GM12878 (cell line): ENCODE measurements around the gene OTOF. TPM values are rescaled to one million over a fixed set of nuclear protein-coding genes. Genes with fewer than 3 reads are reported as not detected.

ENCODE experiments used
- ATAC-seq: fragments of 200-7000 bp; cut with Tn5 transposase; 3 replicates; pipeline ENCODE4 v1.9.1; 2020; ENCODE audit warnings: mild to moderate bottlenecking, moderate library complexity
- BruUV-seq: library from RNA; stranded (reverse); fragments of 400-500 nt; replicated peaks from 2 replicates; lab custom pipeline; 2021; lab: Mats Ljungman, UMichigan
- CTCF ChIA-PET: fragments of 300-600 bp; sonication (Branson Sonifier 250); formaldehyde crosslinking; extraction: SDS; loops from one replicate; lab custom pipeline; 2021; ENCODE audit warnings: inconsistent platforms; lab: Yijun Ruan, JAX
- POLR2A ChIA-PET: fragments of 350-600 bp; formaldehyde crosslinking; extraction: SDS; loops from one replicate; lab custom pipeline; 2021; ENCODE audit warnings: inconsistent platforms; lab: Charles Lee
- RAD21 ChIA-PET: fragments of 300-600 bp; sonication (Branson Sonifier 250); formaldehyde crosslinking; loops from one replicate; lab custom pipeline; 2023; ENCODE audit warnings: antibody characterized with exemption; ENCODE audit not compliant: unreplicated experiment; lab: Charles Lee
- SMC1A ChIA-PET: fragments of 300-600 bp; sonication (Branson Sonifier 250); formaldehyde crosslinking; loops from one replicate; lab custom pipeline; 2023; ENCODE audit not compliant: unreplicated experiment, uncharacterized antibody; lab: Charles Lee
- DNase-seq: peaks from one replicate; pipeline ENCODE4 v3.0.0-alpha.2; 2011; ENCODE audit warnings: low read depth, low spot score
- FAIRE-seq: peaks from 3 replicates; lab custom pipeline; 2011; peaks lifted over from hg19 to GRCh38; lab: Jason Lieb, UNC
- H2AFZ ChIP-seq: 2 replicates; pipeline ENCODE4 v1.6.0; 2011; ENCODE audit warnings: low read depth, low read length, control low read depth; ENCODE audit not compliant: control insufficient read depth
- H3K27ac ChIP-seq: 2 replicates; pipeline ENCODE4 v1.5.1; 2011; ENCODE audit warnings: control low read depth; ENCODE audit not compliant: control insufficient read depth, insufficient read depth
- H3K27me3 ChIP-seq, 2 experiments: replicated peaks in 1 of 2; 2 replicates each; pipeline versions ENCODE4 v1.6.0 to v1.6.1; 2011; ENCODE audit warnings: low read length in 1 of 2; ENCODE audit not compliant: control insufficient read depth in 2 of 2, insufficient read depth in 2 of 2
- H3K36me3 ChIP-seq, 2 experiments: 2 replicates each; pipeline ENCODE4 v1.5.1; 2011; ENCODE audit warnings: low read length in 1 of 2; ENCODE audit not compliant: control insufficient read depth in 2 of 2, insufficient read depth in 2 of 2
- H3K4me1 ChIP-seq: 2 replicates; pipeline ENCODE4 v1.6.1; 2011; ENCODE audit warnings: mild to moderate bottlenecking, low read length, moderate library complexity, mixed read lengths; ENCODE audit not compliant: control insufficient read depth, insufficient read depth
- H3K4me2 ChIP-seq: 2 replicates; pipeline ENCODE4 v1.6.0; 2011; ENCODE audit warnings: control low read depth; ENCODE audit not compliant: control insufficient read depth, insufficient read depth
- H3K4me3 ChIP-seq: fragments of 200-600 bp; sonication (generic); 2 replicates; pipeline ENCODE4 v1.5.1; 2016
- H3K79me2 ChIP-seq: 2 replicates; pipeline ENCODE4 v1.6.0; 2011; ENCODE audit warnings: low read length; ENCODE audit not compliant: control insufficient read depth, insufficient read depth
- H3K9ac ChIP-seq: 2 replicates; pipeline ENCODE4 v1.8.0; 2011; ENCODE audit warnings: low read length, control low read depth, mixed read lengths; ENCODE audit not compliant: control insufficient read depth, insufficient read depth
- H3K9me3 ChIP-seq: replicated peaks from 3 replicates; pipeline ENCODE4 v1.5.1; 2011; ENCODE audit warnings: mild to moderate bottlenecking, low read length; ENCODE audit not compliant: control insufficient read depth, insufficient read depth
- H4K20me1 ChIP-seq: 2 replicates; pipeline ENCODE4 v1.6.0; 2011; ENCODE audit not compliant: control insufficient read depth, insufficient read depth
- BCL11A ChIP-seq: IDR thresholded peaks from 2 replicates; pipeline ENCODE4 v1.6.1; 2011; ENCODE audit warnings: low read depth, low read length
- CHD1 ChIP-seq: IDR thresholded peaks from 2 replicates; pipeline ENCODE4 v1.6.1; 2012; ENCODE audit warnings: low read depth, low read length, improper control_type of control experiment
- CHD2 ChIP-seq: IDR thresholded peaks from 2 replicates; pipeline ENCODE4 v1.6.1; 2011; ENCODE audit warnings: low read depth, low read length, improper control_type of control experiment, borderline replicate concordance
- CTCF ChIP-seq, 3 experiments: IDR thresholded peaks in 2 of 3; conservative IDR thresholded peaks in 1 of 3; 2 replicates each; pipeline ENCODE4 v1.5.1; 2011; ENCODE audit warnings: low read depth in 3 of 3, low read length in 3 of 3, mild to moderate bottlenecking in 3 of 3, control low read depth in 2 of 3, moderate library complexity in 2 of 3, inconsistent platforms in 1 of 3, mixed read lengths in 1 of 3; ENCODE audit not compliant: control insufficient read depth in 2 of 3, insufficient read depth in 1 of 3; ENCODE audit errors: extremely low read depth in 1 of 3
- FOXK2 ChIP-seq: fragments of 450-650 bp; IDR thresholded peaks from 2 replicates; pipeline ENCODE4 v1.6.1; 2017; ENCODE audit warnings: mild to moderate bottlenecking, moderate library complexity
- GATAD2B ChIP-seq: fragments of 450-650 bp; conservative IDR thresholded peaks from 2 replicates; pipeline ENCODE4 v1.6.1; 2017; ENCODE audit warnings: low read depth, mild to moderate bottlenecking, moderate library complexity
- KAT2A ChIP-seq: conservative IDR thresholded peaks from 2 replicates; pipeline ENCODE4 v1.6.1; 2011; ENCODE audit warnings: low read depth, low read length; ENCODE audit not compliant: control insufficient read depth
- KLF5 ChIP-seq: fragments of 450-650 bp; IDR thresholded peaks from 2 replicates; pipeline ENCODE4 v1.6.1; 2014; ENCODE audit warnings: mild to moderate bottlenecking; ENCODE audit not compliant: partially characterized antibody
- MEF2A ChIP-seq: IDR thresholded peaks from 2 replicates; pipeline ENCODE4 v1.6.1; 2011; ENCODE audit warnings: low read depth, mild to moderate bottlenecking, low read length, moderate library complexity; ENCODE audit not compliant: insufficient read depth
- MEF2B ChIP-seq: fragments of 450-650 bp; IDR thresholded peaks from 2 replicates; pipeline ENCODE4 v1.6.1; 2018; ENCODE audit warnings: mild to moderate bottlenecking, moderate library complexity; ENCODE audit not compliant: partially characterized antibody, poor library complexity, severe bottlenecking
- NFIC ChIP-seq: IDR thresholded peaks from 2 replicates; pipeline ENCODE4 v1.6.1; 2012; ENCODE audit warnings: low read depth, mild to moderate bottlenecking, inconsistent platforms, low read length, moderate library complexity
- NFYB ChIP-seq: IDR thresholded peaks from 2 replicates; pipeline ENCODE4 v1.6.1; 2011; ENCODE audit warnings: low read depth, mild to moderate bottlenecking, low read length, improper control_type of control experiment, moderate library complexity; ENCODE audit not compliant: insufficient read depth
- POLR2AphosphoS5 ChIP-seq: IDR thresholded peaks from 2 replicates; pipeline ENCODE4 v1.6.1; 2011; ENCODE audit warnings: mild to moderate bottlenecking, low read length, inconsistent platforms
- RELB ChIP-seq: fragments of 450-650 bp; IDR thresholded peaks from 2 replicates; pipeline ENCODE4 v1.6.1; 2017; ENCODE audit warnings: low read depth, mild to moderate bottlenecking, moderate library complexity
- SMAD1 ChIP-seq: fragments of 450-650 bp; IDR thresholded peaks from 2 replicates; pipeline ENCODE4 v1.6.1; 2018; ENCODE audit warnings: mild to moderate bottlenecking, low read depth; ENCODE audit not compliant: partially characterized antibody
- SRF ChIP-seq, 2 experiments: IDR thresholded peaks; 2 replicates each; pipeline ENCODE4 v1.6.1; 2011; ENCODE audit warnings: low read depth in 2 of 2, low read length in 2 of 2, mild to moderate bottlenecking in 1 of 2, moderate library complexity in 1 of 2
- YY1 ChIP-seq: IDR thresholded peaks from 2 replicates; pipeline ENCODE4 v1.6.1; 2011; ENCODE audit warnings: low read depth, mild to moderate bottlenecking, low read length
- ZNF622 ChIP-seq: fragments of 450-650 bp; IDR thresholded peaks from 2 replicates; pipeline ENCODE4 v1.6.1; 2017; ENCODE audit warnings: mild to moderate bottlenecking, inconsistent platforms
- WGBS: methylation state at CpG from one replicate; pipeline ENCODE4 v1.1.6; 2016; ENCODE audit warnings: low lambda C conversion rate; ENCODE audit not compliant: insufficient replicate concordance, insufficient coverage; ENCODE audit errors: missing lambda C conversion rate; 5-methylcytosine and 5-hydroxymethylcytosine counted together
- in situ Hi-C: fragments of 300-500 bp; cut with MboI; formaldehyde crosslinking; loops from 9 replicates; pipeline ENCODE4 v1.14.3; 2018; ENCODE audit warnings: mixed read lengths
- intact Hi-C: fragments of 100-400 bp; cut with micrococcal nuclease; formaldehyde crosslinking; loops from one replicate; pipeline ENCODE4 v1.14.2; 2022; ENCODE audit not compliant: unreplicated experiment
- polyA plus RNA-seq, 11 experiments: library from polyadenylated mRNA; depleted of rRNA in 4 of 11; unstranded in 6 of 11; stranded (reverse) in 5 of 11; fragments of >200 nt; fragmentation: Nextera tagmentation in 4 of 11; fragmentation: Illumina TruSeq in 1 of 11; extraction: Ambion mirVana in 4 of 11; extraction: Trizol in 1 of 11; gene quantifications; 1 replicate in 1 of 11; 2 replicates in 10 of 11; pipeline versions ENCODE4 v1.2.1 to v1.2.3, GENCODE V29; 2011 to 2016; ENCODE audit warnings: inconsistent platforms in 2 of 11, missing spikeins in 2 of 11, low read depth in 1 of 11
- total RNA-seq, 4 experiments: library from RNA; depleted of rRNA in 3 of 4; stranded (reverse); fragments of >200 nt in 3 of 4; fragmentation: Illumina TruSeq in 1 of 4; extraction: Trizol in 1 of 4; gene quantifications; 2 replicates each; pipeline versions ENCODE4 v1.2.1 to v1.2.3, GENCODE V29; 2013 to 2021

OTOF gene
- total and polyA plus RNA-seq, 10 of the 15 experiments (the other 5 are each of a cell fraction or from before 2014, with no cell fraction given) = under 0.01 to 0.31 (median 0.07) TPM; not detected in 6

- no peak for TF ChIP-seq MEF2B
- TF ChIP-seq BCL11A = no peak
- TF ChIP-seq ZNF622 = no peak
- TF ChIP-seq POLR2AphosphoS5 = no peak
- TF ChIP-seq GATAD2B = no peak
- no peak for TF ChIP-seq SMAD1
- no peak for TF ChIP-seq KLF5
- TF ChIP-seq SRF (IDR thresholded peaks at IDR 0.05; ENCODE audit: low read depth in 2 of 2, low read length in 2 of 2) = no peak
- no peak for TF ChIP-seq CTCF (IDR thresholded peaks at IDR 0.05 in 2 of 3, conservative IDR thresholded peaks at IDR 0.05 in 1 of 3; ENCODE audit: control insufficient read depth in 2 of 3, extremely low read depth in 1 of 3, insufficient read depth in 1 of 3, low read depth in 3 of 3, low read length in 3 of 3)
- no peak for TF ChIP-seq YY1
Measured at GRCh38 chr2:26458365-26459042, 19.4 kb downstream of the OTOF start (continued).

GRCh38 chr2:26457695-26458364 is 20.1 kb downstream of the OTOF start:
- H3K9me3 ChIP-seq = no peaks in the 10 kb centered on the region
- H3K27ac ChIP-seq = no peak overlapping the region
- DNase-seq (no peak), ATAC-seq (no peak), FAIRE-seq (no peak)
- H2AFZ ChIP-seq = no peak overlapping the region
- RAD21 ChIA-PET = interaction anchor here (1.2 kb wide), 1 partner anchor 12 kb away, joined by 4 read pairs; no protein-coding TSS in a partner anchor
- WGBS = 56% methylated on average over 17 of the region's 19 CpGs
- SMC1A ChIA-PET = no interaction called here
- H3K27me3 ChIP-seq = no peaks in the 10 kb centered on the region
- POLR2A ChIA-PET = no interaction called here
- H4K20me1 ChIP-seq = no peaks in the 10 kb centered on the region
- no TSS peak for BruUV-seq
- H3K4me2 ChIP-seq = no peak overlapping the region
- in situ Hi-C loops (no loop called here), intact Hi-C loops (no loop called here)
- no peak overlapping the region for H3K4me3 ChIP-seq
- no peaks in the 10 kb centered on the region for H3K36me3 ChIP-seq
- no peak overlapping the region for H3K9ac ChIP-seq
- CTCF ChIA-PET = no interaction called here
- no peaks in the 10 kb centered on the region for H3K4me1 ChIP-seq
- no peaks in the 10 kb centered on the region for H3K79me2 ChIP-seq
- no peak for TF ChIP-seq FOXK2
- TF ChIP-seq CHD1 = no peak
- no peak for TF ChIP-seq NFYB
- no peak for TF ChIP-seq RELB
- no peak for TF ChIP-seq GATAD2B
- no peak for TF ChIP-seq KAT2A
- TF ChIP-seq CHD2 = no peak
- TF ChIP-seq NFIC = no peak
- no peak for TF ChIP-seq MEF2A
